Esophagus muscularis mucosa (tissue), 4 donors: ENCODE data around the gene ZNF766. TPM values are rescaled to one million over a fixed set of nuclear protein-coding genes. Genes with fewer than 3 reads are reported as not detected.
"Not testable (repeated sequence)": the region's sequence is repeated elsewhere in the genome, so short reads cannot be mapped to it uniquely, and the experiment has no call there.

Experiments used
- DNase-seq: peaks from one replicate; pipeline ENCODE4 v3.0.0-alpha.2; 2017; ENCODE audit errors: extremely low spot score
- H3K27ac ChIP-seq, 4 donors: fragments of 200-600 bp; sonication (generic); replicated peaks in 1 of 4; 1 replicate in 3 of 4; 2 replicates in 1 of 4; pipeline ENCODE4 v1.5.1; 2016 to 2019; ENCODE audit warnings: mild to moderate bottlenecking in 1 of 4
- H3K27me3 ChIP-seq, 4 donors: fragments of 200-600 bp; sonication (generic); one replicate each; pipeline versions ENCODE4 v1.5.1 to v1.6.0; 2016 to 2019
- H3K36me3 ChIP-seq, 4 donors: fragments of 200-600 bp; sonication (generic); one replicate each; pipeline ENCODE4 v1.5.1; 2016 to 2019
- H3K4me1 ChIP-seq, 4 donors: fragments of 200-600 bp; sonication (generic); one replicate each; pipeline ENCODE4 v1.5.1; 2016 to 2019
- H3K4me3 ChIP-seq, 4 donors: fragments of 200-600 bp; sonication (generic); 1 replicate in 2 of 4; 2 replicates in 2 of 4; pipeline ENCODE4 v1.5.1; 2016 to 2019; ENCODE audit warnings: mild to moderate bottlenecking in 4 of 4, moderate library complexity in 1 of 4
- H3K9me3 ChIP-seq, 4 donors: fragments of 200-600 bp; sonication (generic); 1 replicate in 3 of 4; 2 replicates in 1 of 4; pipeline ENCODE4 v1.5.1; 2016 to 2019
- CTCF ChIP-seq, 3 experiments: fragments of 200-600 bp in 2 of 3; fragments of 450-650 bp in 1 of 3; sonication (generic) in 2 of 3; IDR thresholded peaks; one replicate each; pipeline ENCODE4 v1.5.1; 2017 to 2019; ENCODE audit warnings: antibody characterized with exemption in 3 of 3, mild to moderate bottlenecking in 2 of 3, moderate library complexity in 1 of 3
- EP300 ChIP-seq: sonication (generic); formaldehyde crosslinking; IDR thresholded peaks from one replicate; pipeline ENCODE4 v1.6.1; 2017; ENCODE audit warnings: antibody characterized with exemption
- POLR2A ChIP-seq: fragments of 450-650 bp; IDR thresholded peaks from one replicate; pipeline ENCODE4 v1.6.1; 2017; ENCODE audit warnings: antibody characterized with exemption, moderate library complexity, mild to moderate bottlenecking, low read depth
- POLR2AphosphoS5 ChIP-seq, 2 donors: sonication (generic); formaldehyde crosslinking; IDR thresholded peaks; one replicate each; pipeline ENCODE4 v1.6.1; 2017; ENCODE audit warnings: antibody characterized with exemption in 2 of 2
- WGBS: methylation state at CpG from one replicate; pipeline ENCODE4 v1.1.5; 2018; 5-methylcytosine and 5-hydroxymethylcytosine counted together
- intact Hi-C: fragments of 100-400 bp; cut with DNase I; formaldehyde crosslinking; loops from one replicate; pipeline ENCODE4 v1.15.1; 2023
- total RNA-seq, 4 donors: library from RNA; depleted of rRNA; stranded (reverse); fragments of >200 nt; gene quantifications; one replicate each; pipeline versions ENCODE4 v1.1.0 to v1.2.1, GENCODE V29; 2016

Gene ZNF766
- total RNA-seq, 4 donors from 2014 or later = 8.3 to 13.9 (median 10.8) TPM

DNA sequence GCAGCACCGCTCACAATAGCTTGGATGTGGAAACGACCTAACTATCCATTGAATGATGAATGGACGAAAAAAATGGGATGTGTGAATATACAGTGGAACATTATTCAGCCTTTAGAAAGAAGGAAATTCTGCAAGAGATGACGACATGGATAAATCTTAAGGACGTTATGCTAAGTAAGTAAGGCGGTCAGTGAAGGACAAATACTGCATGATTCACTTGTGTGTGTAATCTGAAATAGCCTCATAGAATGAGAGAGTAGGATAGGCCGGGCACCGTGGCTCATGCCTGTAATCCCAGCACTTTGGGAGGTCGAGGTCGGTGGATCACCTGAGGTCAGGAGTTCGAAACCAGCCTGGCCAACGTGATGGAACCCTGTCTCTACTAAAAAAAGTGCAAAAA, 25.4 kb upstream of the ZNF766 start:
- H3K36me3 ChIP-seq = no peaks in the 10 kb centered on the region
- no peak overlapping the region for H3K4me3 ChIP-seq
- H3K27ac ChIP-seq = no peak overlapping the region
- WGBS = 83% methylated on average over 12 of the region's 12 CpGs
- H3K4me1 ChIP-seq = no peaks in the 10 kb centered on the region
- no peaks in the 10 kb centered on the region for H3K9me3 ChIP-seq
- no peaks in the 10 kb centered on the region for H3K27me3 ChIP-seq
- intact Hi-C loops = loop anchor here (10.0 kb wide), 1 partner anchor 511 kb away; no protein-coding TSS in a partner anchor
- DNase-seq = no peak
- TF ChIP-seq CTCF (IDR thresholded peaks at IDR 0.05) = no peak
- no peak for TF ChIP-seq EP300
- TF ChIP-seq POLR2A = no peak
- TF ChIP-seq POLR2AphosphoS5 (IDR thresholded peaks at IDR 0.05) = no peak

GRCh38 chr19:52248241-52248640, 21.1 kb upstream of the ZNF766 start:
- WGBS = 9% methylated on average over 6 of the region's 6 CpGs
- intact Hi-C loops = loop anchor here (10.0 kb wide), 1 partner anchor 507 kb away; no protein-coding TSS in a partner anchor

GRCh38 chr19:52258426-52258825, 11.0 kb upstream of the ZNF766 start:
- TF ChIP-seq POLR2AphosphoS5 (IDR thresholded peaks at IDR 0.05) (no peak), POLR2A (no peak), CTCF (IDR thresholded peaks at IDR 0.05) (no peak), EP300 (no peak)
- H3K4me1 ChIP-seq = no peaks in the 10 kb centered on the region
- no peak overlapping the region for H3K4me3 ChIP-seq
- no peaks in the 10 kb centered on the region for H3K27me3 ChIP-seq
- intact Hi-C loops = no loop called here
- H3K9me3 ChIP-seq = no peaks in the 10 kb centered on the region
- 92% methylated on average over 5 of the region's 5 CpGs for WGBS
- H3K36me3 ChIP-seq = no peaks in the 10 kb centered on the region
- H3K27ac ChIP-seq = no peak overlapping the region
- DNase-seq = no peak

More at GRCh38 chr19:52248241-52248640, 21.1 kb upstream of the ZNF766 start:
- Histone ChIP-seq H3K4me3 (no peak overlapping the region), H3K27ac (no peak overlapping the region), H3K27me3 (no peaks in the 10 kb centered on the region), H3K36me3 (no peaks in the 10 kb centered on the region), H3K4me1 (no peaks in the 10 kb centered on the region), H3K9me3 (no peaks in the 10 kb centered on the region)
- no peak for DNase-seq
- TF ChIP-seq POLR2AphosphoS5 (IDR thresholded peaks at IDR 0.05) = no peak
- TF ChIP-seq CTCF (IDR thresholded peaks at IDR 0.05) = peak; percentile 45 to 56 (median 52)

GRCh38 chr19:52265556-52265955, 3.8 kb upstream of the ZNF766 start:
- intact Hi-C loops, DNase-seq, H3K36me3 ChIP-seq, H3K27me3 ChIP-seq, H3K4me3 ChIP-seq, H3K27ac ChIP-seq, H3K9me3 ChIP-seq: not testable (repeated sequence)
- peaks cover 7 to 10% (median 8%) of the 10 kb centered on the region in 4 donors for H3K4me1 ChIP-seq
- 94% methylated on average over 6 of the region's 6 CpGs for WGBS

- Histone ChIP-seq H3K27me3 (no peaks in the 10 kb centered on the region), H3K9me3 (no peaks in the 10 kb centered on the region), H3K4me3 (peak overlapping the region; percentile 92 to 100 (median 98)), H3K27ac (peak overlapping the region; percentile 98 to 99 (median 98)), H3K4me1 (peaks cover 15 to 31% (median 28%) of the 10 kb centered on the region in 4 donors), H3K36me3 (peaks cover 0 to 14% (median 5%) of the 10 kb centered on the region in 4 donors)
- TF ChIP-seq EP300 (no peak), POLR2AphosphoS5 (IDR thresholded peaks at IDR 0.05) (no peak), POLR2A (no peak), CTCF (IDR thresholded peaks at IDR 0.05) (no peak)
- 10% methylated on average over 11 of the region's 11 CpGs for WGBS
- intact Hi-C loops = no loop called here
- no peak for DNase-seq
Observed at GRCh38 chr19:52270266-52270885, 989 bp downstream of the ZNF766 start.
